Prostate gland (tissue), 2 donors: ENCODE data around the gene IL12B. TPM values are rescaled to one million over a fixed set of nuclear protein-coding genes. Genes with fewer than 3 reads are reported as not detected.

Experiments used
- DNase-seq: peaks from one replicate; pipeline ENCODE4 v3.0.0-alpha.2; 2019; ENCODE audit warnings: low spot score
- H3K27ac ChIP-seq, 2 donors: fragments of 200-600 bp; sonication (generic); 2 replicates each; pipeline ENCODE4 v1.5.1; 2017 to 2019
- H3K27me3 ChIP-seq: fragments of 200-600 bp; sonication (generic); replicated peaks from 2 replicates; pipeline ENCODE4 v1.5.1; 2019; ENCODE audit not compliant: insufficient read depth
- H3K36me3 ChIP-seq, 2 donors: fragments of 200-600 bp; sonication (generic); 1 replicate in 1 of 2; 2 replicates in 1 of 2; pipeline versions ENCODE4 v1.5.1 to v1.8.1; 2017 to 2019
- H3K4me1 ChIP-seq: fragments of 200-600 bp; sonication (generic); replicated peaks from 2 replicates; pipeline ENCODE4 v1.5.1; 2019
- H3K4me3 ChIP-seq, 2 donors: fragments of 200-600 bp; sonication (generic); 2 replicates each; pipeline ENCODE4 v1.5.1; 2017 to 2019
- H3K9me3 ChIP-seq: fragments of 200-600 bp; sonication (generic); 2 replicates; pipeline ENCODE4 v1.5.1; 2017
- POLR2A ChIP-seq: fragments of 450-650 bp; IDR thresholded peaks from one replicate; pipeline ENCODE4 v1.6.1; 2016; ENCODE audit warnings: antibody characterized with exemption, mild to moderate bottlenecking
- POLR2AphosphoS5 ChIP-seq: sonication (generic); formaldehyde crosslinking; IDR thresholded peaks from one replicate; pipeline ENCODE4 v1.6.1; 2017; ENCODE audit warnings: antibody characterized with exemption
- WGBS: methylation state at CpG from one replicate; pipeline ENCODE4 v1.1.5; 2018; 5-methylcytosine and 5-hydroxymethylcytosine counted together
- intact Hi-C: fragments of 100-400 bp; cut with DNase I; formaldehyde crosslinking; loops from one replicate; pipeline ENCODE4 v1.14.2; 2022
- total RNA-seq, 2 donors: library from RNA; depleted of rRNA; stranded (reverse); fragments of >200 nt; gene quantifications; one replicate each; pipeline ENCODE4 v1.1.0, GENCODE V29; 2016
- TF ChIP-seq, protein P1 (sequence below), 4 experiments: fragments of 200-600 bp in 2 of 4; fragments of 450-650 bp in 2 of 4; sonication (generic) in 2 of 4; IDR thresholded peaks; 1 replicate in 3 of 4; 2 replicates in 1 of 4; pipeline ENCODE4 v1.5.1; 2016 to 2019; ENCODE audit warnings: antibody characterized with exemption in 4 of 4, mild to moderate bottlenecking in 2 of 4, moderate library complexity in 2 of 4

The IL12B gene
- total RNA-seq, 2 donors from 2014 or later: not detected

DNA sequence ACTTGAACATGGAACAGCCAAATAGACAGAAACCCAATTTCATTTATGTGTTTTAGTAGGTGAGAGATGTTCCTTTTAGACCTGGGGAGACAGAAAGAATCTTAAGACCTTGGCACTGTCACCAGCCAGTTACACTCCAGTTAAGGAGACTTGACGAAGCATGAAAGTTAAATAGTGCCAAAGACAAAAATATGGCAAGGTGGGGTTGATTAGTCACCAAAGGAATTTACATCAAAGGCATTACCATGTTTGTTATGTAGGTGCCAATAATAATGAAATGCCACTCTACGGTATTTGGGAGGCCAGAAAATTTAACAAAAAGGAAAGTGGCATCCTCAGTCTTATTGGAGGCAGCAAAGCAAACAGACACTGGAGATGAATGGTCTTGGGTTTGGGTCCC is 9.2 kb upstream of the IL12B start:
- Histone ChIP-seq H3K36me3 (no peaks in the 10 kb centered on the region), H3K4me1 (no peaks in the 10 kb centered on the region), H3K27ac (no peak overlapping the region), H3K9me3 (no peaks in the 10 kb centered on the region), H3K27me3 (no peaks in the 10 kb centered on the region), H3K4me3 (no peak overlapping the region)
- intact Hi-C loops: loop anchor here (10.0 kb wide), 1 partner anchor 635 kb away; no protein-coding TSS in a partner anchor
- TF ChIP-seq, protein P1, sequence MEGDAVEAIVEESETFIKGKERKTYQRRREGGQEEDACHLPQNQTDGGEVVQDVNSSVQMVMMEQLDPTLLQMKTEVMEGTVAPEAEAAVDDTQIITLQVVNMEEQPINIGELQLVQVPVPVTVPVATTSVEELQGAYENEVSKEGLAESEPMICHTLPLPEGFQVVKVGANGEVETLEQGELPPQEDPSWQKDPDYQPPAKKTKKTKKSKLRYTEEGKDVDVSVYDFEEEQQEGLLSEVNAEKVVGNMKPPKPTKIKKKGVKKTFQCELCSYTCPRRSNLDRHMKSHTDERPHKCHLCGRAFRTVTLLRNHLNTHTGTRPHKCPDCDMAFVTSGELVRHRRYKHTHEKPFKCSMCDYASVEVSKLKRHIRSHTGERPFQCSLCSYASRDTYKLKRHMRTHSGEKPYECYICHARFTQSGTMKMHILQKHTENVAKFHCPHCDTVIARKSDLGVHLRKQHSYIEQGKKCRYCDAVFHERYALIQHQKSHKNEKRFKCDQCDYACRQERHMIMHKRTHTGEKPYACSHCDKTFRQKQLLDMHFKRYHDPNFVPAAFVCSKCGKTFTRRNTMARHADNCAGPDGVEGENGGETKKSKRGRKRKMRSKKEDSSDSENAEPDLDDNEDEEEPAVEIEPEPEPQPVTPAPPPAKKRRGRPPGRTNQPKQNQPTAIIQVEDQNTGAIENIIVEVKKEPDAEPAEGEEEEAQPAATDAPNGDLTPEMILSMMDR (IDR thresholded peaks at IDR 0.05): no peak
- TF ChIP-seq POLR2A (no peak), POLR2AphosphoS5 (no peak)
- DNase-seq: no peak
- WGBS: 27% methylated on average over 2 of the region's 2 CpGs

GRCh38 chr5:159338118-159338517 is 7.8 kb upstream of the IL12B start:
- no peak for DNase-seq
- Histone ChIP-seq H3K27ac (no peak overlapping the region), H3K36me3 (no peaks in the 10 kb centered on the region), H3K4me1 (no peaks in the 10 kb centered on the region), H3K27me3 (no peaks in the 10 kb centered on the region), H3K4me3 (no peak overlapping the region), H3K9me3 (no peaks in the 10 kb centered on the region)
- intact Hi-C loops: loop anchor here (10.0 kb wide), 1 partner anchor 637 kb away; no protein-coding TSS in a partner anchor
- TF ChIP-seq POLR2A (no peak), POLR2AphosphoS5 (no peak)
- TF ChIP-seq, protein P1 (IDR thresholded peaks at IDR 0.05): no peak

- no peak overlapping the region for H3K4me3 ChIP-seq
- no peak overlapping the region for H3K27ac ChIP-seq
- TF ChIP-seq POLR2AphosphoS5 (no peak), POLR2A (no peak)
- TF ChIP-seq, protein P1 (IDR thresholded peaks at IDR 0.05): no peak
- no peak for DNase-seq
- 54% methylated on average over 1 of the region's 1 CpG for WGBS
- H3K36me3 ChIP-seq: no peaks in the 10 kb centered on the region
- intact Hi-C loops: loop anchor here (10.0 kb wide), 1 partner anchor 638 kb away; no protein-coding TSS in a partner anchor
- H3K27me3 ChIP-seq: no peaks in the 10 kb centered on the region
- no peaks in the 10 kb centered on the region for H3K4me1 ChIP-seq
- H3K9me3 ChIP-seq: no peaks in the 10 kb centered on the region
These were observed 7.0 kb upstream of the IL12B start for GRCh38 chr5:159337016-159337955.

DNA sequence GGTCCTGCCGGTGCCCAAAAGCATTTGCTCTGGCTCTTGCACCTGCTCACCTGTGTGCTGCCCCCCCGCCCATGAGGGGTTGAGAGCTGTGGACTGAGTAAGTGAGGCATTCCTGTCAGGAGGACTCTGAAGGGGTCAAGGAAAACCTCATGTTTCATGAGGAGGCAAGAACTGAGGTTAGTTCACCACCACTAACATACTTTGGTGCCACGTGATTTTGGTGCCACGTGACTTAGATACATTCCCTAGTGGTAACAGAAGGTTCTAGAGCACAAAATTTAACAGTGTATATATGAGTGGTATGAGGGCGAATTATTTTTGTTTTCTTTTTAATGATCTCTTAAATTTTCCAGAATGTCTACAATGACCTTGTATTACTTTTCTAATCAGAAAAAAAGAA is 6.3 kb upstream of the IL12B start:
- H3K27ac ChIP-seq: no peak overlapping the region
- no peaks in the 10 kb centered on the region for H3K36me3 ChIP-seq
- DNase-seq: no peak
- H3K27me3 ChIP-seq: no peaks in the 10 kb centered on the region
- TF ChIP-seq POLR2A (no peak), POLR2AphosphoS5 (no peak)
- TF ChIP-seq, protein P1 (IDR thresholded peaks at IDR 0.05): no peak
- intact Hi-C loops: loop anchor here (10.0 kb wide), 1 partner anchor 638 kb away; no protein-coding TSS in a partner anchor
- H3K9me3 ChIP-seq: no peaks in the 10 kb centered on the region
- WGBS: 98% methylated on average over 5 of the region's 5 CpGs
- H3K4me1 ChIP-seq: no peaks in the 10 kb centered on the region
- H3K4me3 ChIP-seq: no peak overlapping the region

- no peaks in the 10 kb centered on the region for H3K36me3 ChIP-seq
- no peak overlapping the region for H3K4me3 ChIP-seq
- no peaks in the 10 kb centered on the region for H3K4me1 ChIP-seq
- TF ChIP-seq POLR2AphosphoS5: no peak
- TF ChIP-seq POLR2A: no peak
- TF ChIP-seq, protein P1 (IDR thresholded peaks at IDR 0.05): no peak
- H3K27me3 ChIP-seq: no peaks in the 10 kb centered on the region
- H3K9me3 ChIP-seq: no peaks in the 10 kb centered on the region
- no peak for DNase-seq
- WGBS: 68% methylated on average over 1 of the region's 1 CpG
- intact Hi-C loops: loop anchor here (10.0 kb wide), 1 partner anchor 641 kb away; no protein-coding TSS in a partner anchor
- H3K27ac ChIP-seq: no peak overlapping the region
These were observed 3.2 kb upstream of the IL12B start for GRCh38 chr5:159333545-159333925.
